Activated CD4-positive, alpha-beta T cell treated with anti-CD3 and anti-CD28 coated beads, Interleukin-2, amount 50 U/mL, for 1 hour (primary cell): ENCODE measurements around the gene TMEM184A.

ENCODE experiments used
- DNase-seq: peaks from one replicate; pipeline ENCODE4 v3.0.0-alpha.2; 2020

TMEM184A gene

GRCh38 chr7:1566687-1567048, 10.7 kb upstream of the TMEM184A start:
- DNase-seq: no peak

- DNase-seq: no peak
Measured at GRCh38 chr7:1564603-1565022, 8.6 kb upstream of the TMEM184A start.

GRCh38 chr7:1563981-1564602, 8.1 kb upstream of the TMEM184A start:
- DNase-seq: no peak

GRCh38 chr7:1562597-1563051, 6.6 kb upstream of the TMEM184A start:
- no peak for DNase-seq

GRCh38 chr7:1562116-1562515, 6.1 kb upstream of the TMEM184A start:
- DNase-seq: no peak

GRCh38 chr7:1561036-1561940, 5.3 kb upstream of the TMEM184A start:
- DNase-seq: no peak

GRCh38 chr7:1560620-1561031, 4.6 kb upstream of the TMEM184A start:
- no peak for DNase-seq

- DNase-seq: no peak
Measured at GRCh38 chr7:1559626-1560590, 3.9 kb upstream of the TMEM184A start.

GRCh38 chr7:1558841-1559625, 3.0 kb upstream of the TMEM184A start:
- no peak for DNase-seq

GRCh38 chr7:1558181-1558811, 2.3 kb upstream of the TMEM184A start:
- DNase-seq: no peak

- no peak for DNase-seq
Measured at GRCh38 chr7:1557771-1558170, 1.8 kb upstream of the TMEM184A start.

GRCh38 chr7:1557006-1557405, 1.0 kb upstream of the TMEM184A start:
- DNase-seq: no peak

GRCh38 chr7:1555046-1555812, 776 bp downstream of the TMEM184A start:
- no peak for DNase-seq

- no peak for DNase-seq
Measured at GRCh38 chr7:1554333-1555045, 1.5 kb downstream of the TMEM184A start.

- DNase-seq: no peak
Measured at GRCh38 chr7:1553512-1554210, 2.3 kb downstream of the TMEM184A start.

- no peak for DNase-seq
Measured at GRCh38 chr7:1552200-1552599, 3.8 kb downstream of the TMEM184A start.

- no peak for DNase-seq
Measured at GRCh38 chr7:1550846-1551155, 5.2 kb downstream of the TMEM184A start.

- DNase-seq: no peak
Measured at GRCh38 chr7:1550005-1550845, 5.8 kb downstream of the TMEM184A start.
